ENCODE data around the gene CASKIN2.
A peak's percentile ranks its signal among the peaks of the same experiment; 100 is the strongest.

CASKIN2 gene

DNA sequence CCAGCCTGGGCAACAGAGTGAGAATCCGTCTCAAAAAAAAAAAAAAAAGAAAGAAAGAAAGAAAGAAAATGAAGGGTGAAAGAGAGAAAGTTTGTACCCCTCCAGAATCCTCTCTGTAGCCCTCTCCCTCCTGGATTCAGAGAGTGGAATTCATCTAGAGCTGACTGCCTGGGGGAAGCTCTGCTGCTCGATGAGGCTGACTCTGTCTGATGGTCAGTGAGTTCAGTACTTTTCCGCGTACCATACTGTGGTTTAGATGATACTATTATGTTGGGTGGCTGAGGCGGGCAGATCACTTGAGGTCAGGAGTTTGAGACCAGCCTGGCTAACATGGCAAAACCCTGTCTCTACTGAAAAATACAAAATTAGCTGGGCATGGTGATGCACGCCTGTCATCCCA is 44.1 kb downstream of the CASKIN2 start:
- H3K27me3 ChIP-seq (ENCODE audit: low read depth, low read length) = no peaks in the 10 kb centered on the region
- H3K27ac ChIP-seq (ENCODE audit: low read length) = no peak overlapping the region
- H3K9me3 ChIP-seq (ENCODE audit: control insufficient read depth in 1 of 2, low read length in 2 of 2) = no peaks in the 10 kb centered on the region
- peaks cover 0 to 20% of the 10 kb centered on the region in 2 donors for H3K4me1 ChIP-seq (ENCODE audit: control insufficient read depth in 1 of 2, insufficient read depth in 2 of 2, low read length in 2 of 2)
- H3K36me3 ChIP-seq (ENCODE audit: control insufficient read depth in 1 of 2, insufficient read depth in 2 of 2, low read length in 2 of 2) = peaks cover 8 to 14% of the 10 kb centered on the region in 2 donors
- no peak overlapping the region for H3K4me3 ChIP-seq (ENCODE audit: low read depth in 1 of 2, low read length in 2 of 2)

DNA sequence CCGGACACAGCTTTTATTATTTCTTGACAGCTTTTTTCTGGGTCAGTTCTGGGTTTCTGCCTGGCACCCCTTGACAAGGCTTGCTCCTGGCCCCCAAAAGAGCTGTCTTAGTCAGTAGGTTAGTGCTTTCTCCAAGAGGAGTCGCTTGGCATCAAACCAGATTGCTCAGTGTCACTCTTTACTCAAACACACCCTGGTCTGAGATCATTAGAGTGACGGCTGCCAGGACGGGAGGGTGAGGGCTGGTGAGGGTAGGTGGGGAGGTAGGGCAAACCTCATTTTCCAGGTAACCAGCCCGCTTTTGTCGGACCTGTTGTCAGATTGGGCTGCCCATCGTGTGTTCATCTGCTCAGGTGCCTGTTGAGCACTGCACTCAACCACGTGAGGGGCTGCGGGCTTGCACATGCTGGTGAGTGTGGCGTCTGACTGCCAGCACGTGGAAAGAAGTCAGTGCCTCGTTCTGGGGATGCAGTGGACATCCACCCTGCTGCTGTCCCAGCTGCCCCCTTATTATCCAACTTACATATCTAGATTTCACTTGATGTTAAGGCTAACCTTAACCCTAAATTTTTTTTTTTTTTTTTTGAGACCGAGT is 46.5 kb downstream of the CASKIN2 start:
- H3K4me3 ChIP-seq (ENCODE audit: low read depth in 1 of 2, low read length in 2 of 2) = no peak overlapping the region
- no peaks in the 10 kb centered on the region for H3K27me3 ChIP-seq (ENCODE audit: low read depth, low read length)
- peaks cover 8 to 14% of the 10 kb centered on the region in 2 donors for H3K36me3 ChIP-seq (ENCODE audit: control insufficient read depth in 1 of 2, insufficient read depth in 2 of 2, low read length in 2 of 2)
- H3K4me1 ChIP-seq (ENCODE audit: control insufficient read depth in 1 of 2, insufficient read depth in 2 of 2, low read length in 2 of 2) = peaks cover 0 to 3% of the 10 kb centered on the region in 2 donors
- H3K9me3 ChIP-seq (ENCODE audit: control insufficient read depth in 1 of 2, low read length in 2 of 2) = no peaks in the 10 kb centered on the region
- H3K27ac ChIP-seq (ENCODE audit: low read length) = no peak overlapping the region

DNA sequence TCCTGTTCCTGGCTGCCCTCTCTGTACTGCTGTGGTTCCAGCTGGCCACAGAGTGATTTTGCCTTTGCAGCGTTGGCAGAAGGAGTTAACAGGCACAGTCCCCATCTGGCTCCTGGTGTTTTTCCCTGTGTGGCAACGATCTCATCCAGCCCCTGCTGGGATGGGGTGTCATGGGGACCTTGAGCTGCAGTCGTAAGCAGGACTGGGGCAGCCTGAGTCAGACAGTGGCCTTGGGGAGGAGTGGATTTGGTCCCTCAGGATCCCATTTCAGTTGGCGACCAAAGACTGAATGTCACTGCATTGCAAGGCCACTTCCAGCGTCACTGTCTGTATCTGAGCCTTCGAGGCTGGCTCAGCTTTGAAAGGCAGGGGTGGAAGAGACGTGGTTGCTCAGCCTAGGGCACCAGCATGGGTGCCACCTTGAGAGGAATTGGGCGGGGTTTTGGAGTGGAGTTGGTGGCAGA is 47.0 kb downstream of the CASKIN2 start:
- Histone ChIP-seq H3K27ac (ENCODE audit: low read length) (no peak overlapping the region), H3K4me3 (ENCODE audit: low read depth in 1 of 2, low read length in 2 of 2) (no peak overlapping the region)

DNA sequence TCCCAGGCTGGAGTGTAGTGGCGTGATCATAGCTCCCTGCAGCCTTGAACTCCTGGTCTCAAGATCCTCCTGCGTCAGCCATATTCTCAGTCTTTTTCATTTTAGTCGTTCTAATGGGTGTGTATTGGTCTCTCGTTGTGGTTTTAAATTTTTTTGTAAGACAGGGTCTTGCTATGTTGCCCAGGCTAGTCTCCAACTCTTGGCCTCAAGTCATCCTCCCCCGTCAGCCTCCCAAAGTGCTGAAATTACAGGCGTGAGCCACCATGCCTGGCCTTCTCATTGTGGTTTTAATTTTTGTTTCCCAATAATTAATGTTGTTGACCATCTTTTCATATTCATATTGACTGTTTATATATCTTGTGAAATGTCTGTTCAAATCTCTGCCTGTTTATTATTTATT is 50.3 kb downstream of the CASKIN2 start:
- no peaks in the 10 kb centered on the region for H3K36me3 ChIP-seq (ENCODE audit: control insufficient read depth in 1 of 2, insufficient read depth in 2 of 2, low read length in 2 of 2)
- H3K4me1 ChIP-seq (ENCODE audit: control insufficient read depth in 1 of 2, insufficient read depth in 2 of 2, low read length in 2 of 2) = peaks cover under 1 to 3% of the 10 kb centered on the region in 2 donors
- no peak overlapping the region for H3K27ac ChIP-seq (ENCODE audit: low read length)
- no peaks in the 10 kb centered on the region for H3K27me3 ChIP-seq (ENCODE audit: low read depth, low read length)
- no peaks in the 10 kb centered on the region for H3K9me3 ChIP-seq (ENCODE audit: control insufficient read depth in 1 of 2, low read length in 2 of 2)
- no peak overlapping the region for H3K4me3 ChIP-seq (ENCODE audit: low read depth in 1 of 2, low read length in 2 of 2)

More for the DNA sequence above, 47.0 kb downstream of the CASKIN2 start:
- H3K9me3 ChIP-seq (ENCODE audit: control insufficient read depth in 1 of 2, low read length in 2 of 2) = no peaks in the 10 kb centered on the region
- peaks cover 0 to 3% of the 10 kb centered on the region in 2 donors for H3K4me1 ChIP-seq (ENCODE audit: control insufficient read depth in 1 of 2, insufficient read depth in 2 of 2, low read length in 2 of 2)
- no peaks in the 10 kb centered on the region for H3K27me3 ChIP-seq (ENCODE audit: low read depth, low read length)
- H3K36me3 ChIP-seq (ENCODE audit: control insufficient read depth in 1 of 2, insufficient read depth in 2 of 2, low read length in 2 of 2) = peaks cover 8 to 14% of the 10 kb centered on the region in 2 donors

DNA sequence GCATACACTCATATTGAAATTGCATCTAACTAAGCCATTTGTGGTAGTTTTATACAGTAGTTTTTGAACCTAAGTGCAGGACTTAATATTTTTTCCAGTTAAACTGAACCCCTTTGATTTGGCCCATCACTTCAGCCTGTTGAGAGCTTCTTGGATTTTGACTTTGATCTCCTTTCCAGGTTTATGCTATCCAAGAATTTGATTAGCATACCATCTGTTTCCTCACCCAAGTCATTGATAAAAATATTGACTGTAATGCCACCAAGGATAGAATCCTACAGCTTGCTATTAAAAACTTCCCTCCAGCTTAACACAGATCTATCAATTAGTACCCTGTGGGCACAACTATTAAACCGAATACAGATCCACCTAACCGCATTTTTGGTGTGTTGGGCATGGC is 51.7 kb downstream of the CASKIN2 start:
- H3K4me3 ChIP-seq (ENCODE audit: low read depth in 1 of 2, low read length in 2 of 2) = no peak overlapping the region
- no peaks in the 10 kb centered on the region for H3K36me3 ChIP-seq (ENCODE audit: control insufficient read depth in 1 of 2, insufficient read depth in 2 of 2, low read length in 2 of 2)
- no peak overlapping the region for H3K27ac ChIP-seq (ENCODE audit: low read length)
- H3K27me3 ChIP-seq (ENCODE audit: low read depth, low read length) = no peaks in the 10 kb centered on the region
- no peaks in the 10 kb centered on the region for H3K9me3 ChIP-seq (ENCODE audit: control insufficient read depth in 1 of 2, low read length in 2 of 2)
- H3K4me1 ChIP-seq (ENCODE audit: control insufficient read depth in 1 of 2, insufficient read depth in 2 of 2, low read length in 2 of 2) = peaks cover 0 to 9% of the 10 kb centered on the region in 2 donors

DNA sequence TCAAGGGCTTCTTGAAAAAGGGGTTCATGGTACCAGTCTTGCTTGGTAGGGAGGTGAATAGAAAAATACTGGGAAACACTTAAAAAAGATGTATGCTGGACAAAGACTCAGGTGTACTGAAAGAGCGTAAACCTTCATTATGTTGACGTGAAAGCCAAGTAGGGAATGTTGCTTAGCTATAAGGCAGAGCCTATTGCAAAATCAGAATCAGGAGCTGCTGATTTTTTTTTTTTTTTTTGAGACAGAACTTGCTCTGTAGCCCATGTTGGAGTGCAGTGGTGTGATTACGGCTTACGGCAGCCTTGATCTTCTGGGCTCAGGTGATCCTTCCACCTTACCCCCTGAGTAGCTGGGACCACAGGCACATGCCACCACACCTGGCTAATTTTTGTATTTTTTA is 55.0 kb downstream of the CASKIN2 start:
- H3K4me1 ChIP-seq (ENCODE audit: control insufficient read depth in 1 of 2, insufficient read depth in 2 of 2, low read length in 2 of 2) = peaks cover 17 to 22% of the 10 kb centered on the region in 2 donors
- peak overlapping the region; percentile 26 for H3K27ac ChIP-seq (ENCODE audit: low read length)
- H3K36me3 ChIP-seq (ENCODE audit: control insufficient read depth in 1 of 2, insufficient read depth in 2 of 2, low read length in 2 of 2) = no peaks in the 10 kb centered on the region
- no peak overlapping the region for H3K4me3 ChIP-seq (ENCODE audit: low read depth in 1 of 2, low read length in 2 of 2)
- H3K9me3 ChIP-seq (ENCODE audit: control insufficient read depth in 1 of 2, low read length in 2 of 2) = no peaks in the 10 kb centered on the region
- H3K27me3 ChIP-seq (ENCODE audit: low read depth, low read length) = no peaks in the 10 kb centered on the region

DNA sequence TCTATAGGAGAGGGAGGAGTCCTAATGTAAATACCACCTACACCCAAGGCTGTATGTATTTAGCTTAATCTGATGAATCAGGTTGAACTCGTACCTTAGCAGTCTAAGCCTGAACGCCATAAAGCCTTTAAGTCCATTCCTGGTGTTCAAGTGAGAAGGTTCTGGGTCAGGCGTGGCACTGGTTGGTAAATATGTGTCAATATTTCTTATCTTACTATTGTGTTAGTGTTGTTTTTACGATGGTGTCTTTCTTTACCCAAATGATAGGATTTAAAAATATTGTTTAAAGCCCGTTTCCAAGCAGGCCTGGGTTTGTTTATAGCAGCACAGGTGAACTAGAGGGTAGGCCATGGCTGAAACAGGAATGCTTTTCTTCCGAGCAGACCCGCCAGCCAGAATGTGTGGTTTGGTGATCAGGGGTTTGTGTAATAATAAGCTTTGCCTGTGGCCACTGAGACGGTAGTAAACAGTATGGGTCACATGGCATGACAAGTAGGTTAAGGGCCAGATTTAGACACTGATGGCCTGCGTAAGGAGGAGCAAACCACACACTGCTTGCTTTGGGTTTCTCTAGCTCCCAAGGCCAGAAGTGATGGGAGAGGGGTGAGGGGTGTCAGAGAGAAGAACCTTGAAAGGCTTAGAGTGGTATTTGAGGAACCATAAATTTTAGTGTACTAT is 55.6 kb downstream of the CASKIN2 start:
- Histone ChIP-seq H3K27ac (ENCODE audit: low read length) (peak overlapping the region; percentile 26), H3K27me3 (ENCODE audit: low read depth, low read length) (no peaks in the 10 kb centered on the region), H3K9me3 (ENCODE audit: control insufficient read depth in 1 of 2, low read length in 2 of 2) (no peaks in the 10 kb centered on the region), H3K36me3 (ENCODE audit: control insufficient read depth in 1 of 2, insufficient read depth in 2 of 2, low read length in 2 of 2) (no peaks in the 10 kb centered on the region), H3K4me1 (ENCODE audit: control insufficient read depth in 1 of 2, insufficient read depth in 2 of 2, low read length in 2 of 2) (peaks cover 17 to 22% of the 10 kb centered on the region in 2 donors), H3K4me3 (ENCODE audit: low read depth in 1 of 2, low read length in 2 of 2) (no peak overlapping the region)

DNA sequence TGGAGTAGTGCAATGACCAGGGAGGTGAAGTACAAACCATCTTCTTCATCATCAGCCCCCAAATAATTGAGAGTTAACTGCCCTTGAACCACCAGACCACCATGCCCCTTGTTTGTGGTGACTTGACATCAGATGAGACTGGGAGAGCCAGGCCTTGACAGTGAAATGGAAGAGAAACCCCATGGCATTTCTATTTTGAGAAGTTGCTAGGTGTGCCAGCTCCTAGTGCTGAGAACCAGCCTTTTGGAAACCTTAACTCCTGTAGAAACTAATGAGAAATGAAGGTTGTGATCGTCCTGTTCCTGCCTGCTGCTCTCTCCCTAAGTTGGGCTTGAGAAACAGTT is 56.1 kb downstream of the CASKIN2 start:
- Histone ChIP-seq H3K4me1 (ENCODE audit: control insufficient read depth in 1 of 2, insufficient read depth in 2 of 2, low read length in 2 of 2) (peaks cover 17 to 22% of the 10 kb centered on the region in 2 donors), H3K9me3 (ENCODE audit: control insufficient read depth in 1 of 2, low read length in 2 of 2) (no peaks in the 10 kb centered on the region), H3K27ac (ENCODE audit: low read length) (peak overlapping the region; percentile 26), H3K27me3 (ENCODE audit: low read depth, low read length) (no peaks in the 10 kb centered on the region), H3K4me3 (ENCODE audit: low read depth in 1 of 2, low read length in 2 of 2) (no peak overlapping the region), H3K36me3 (ENCODE audit: control insufficient read depth in 1 of 2, insufficient read depth in 2 of 2, low read length in 2 of 2) (no peaks in the 10 kb centered on the region)

DNA sequence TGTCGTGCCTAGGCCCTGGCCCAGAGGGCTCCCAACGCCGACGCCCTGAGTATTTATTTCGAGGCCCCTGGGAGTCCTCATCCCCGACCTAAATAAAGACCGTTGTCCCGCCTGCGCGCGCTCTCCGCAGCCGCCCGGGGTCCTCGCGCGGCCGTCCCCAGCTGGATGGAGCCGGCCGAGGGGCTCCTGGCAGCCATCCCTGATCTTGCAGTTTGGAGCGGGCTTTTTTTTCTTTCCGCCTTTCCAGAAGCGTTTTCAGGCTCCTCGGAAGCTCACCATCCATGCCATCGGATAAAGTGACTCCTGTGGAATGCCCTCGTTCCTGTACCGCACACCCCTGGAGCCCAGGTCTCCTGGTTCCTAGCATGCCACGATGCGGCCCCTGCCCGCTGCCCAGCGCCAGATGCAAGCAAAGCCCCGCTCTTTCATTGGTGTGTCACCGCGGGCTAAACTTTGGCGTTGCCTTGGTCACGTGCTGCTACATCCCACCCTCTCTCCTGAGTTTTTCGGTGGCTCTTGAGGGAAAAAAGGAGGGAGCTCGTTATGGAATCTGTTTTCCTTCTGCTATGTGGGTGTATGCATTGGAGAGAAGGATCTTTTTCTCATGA is 58.2 kb downstream of the CASKIN2 start:
- H3K27ac ChIP-seq (ENCODE audit: low read length) = peak overlapping the region; percentile 95

DNA sequence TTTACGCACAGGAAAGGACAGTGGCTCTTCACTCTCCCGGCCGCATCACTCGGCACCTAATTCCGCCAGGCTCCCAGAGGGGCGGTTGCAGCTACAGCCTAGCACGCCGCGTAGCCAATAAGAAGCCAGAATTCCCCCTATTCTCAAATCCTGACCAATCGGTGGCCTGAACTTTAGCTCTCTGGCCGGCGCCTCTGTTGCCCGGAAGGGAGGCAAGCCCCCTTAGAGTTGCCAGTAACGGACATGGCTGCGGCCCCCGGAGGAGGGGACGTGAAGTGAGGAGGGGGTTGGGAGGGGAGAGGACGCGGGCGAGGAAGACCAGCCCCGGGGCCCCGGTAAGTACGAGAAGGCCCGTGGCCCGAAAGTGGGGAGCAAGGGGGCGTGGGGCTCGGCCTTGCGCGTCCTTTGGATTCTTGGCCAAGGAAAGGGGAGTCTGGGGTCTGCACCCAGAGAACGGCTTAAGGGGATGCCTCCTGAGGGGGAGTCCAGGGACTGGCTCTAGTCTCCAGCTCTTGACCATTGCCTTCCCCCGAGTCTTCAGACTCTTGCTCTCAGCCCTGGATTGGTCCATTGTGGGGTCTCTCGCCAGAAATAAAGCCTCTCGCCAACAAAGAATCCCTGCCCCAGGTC is 58.8 kb downstream of the CASKIN2 start, which contains the start of gene TMEM94:
TSS of gene TMEM94 (plus strand) at position 219 of the 630 bp plus-strand sequence. CDS start 15,271 bp downstream, outside the sequence.
- peaks cover 17 to 22% of the 10 kb centered on the region in 2 donors for H3K4me1 ChIP-seq (ENCODE audit: control insufficient read depth in 1 of 2, insufficient read depth in 2 of 2, low read length in 2 of 2)
- no peaks in the 10 kb centered on the region for H3K9me3 ChIP-seq (ENCODE audit: control insufficient read depth in 1 of 2, low read length in 2 of 2)
- peak within 1 kb of the TSS; percentile 95 for H3K27ac ChIP-seq (ENCODE audit: low read length)
- no peaks in the 10 kb centered on the region for H3K27me3 ChIP-seq (ENCODE audit: low read depth, low read length)
- H3K36me3 ChIP-seq (ENCODE audit: control insufficient read depth in 1 of 2, insufficient read depth in 2 of 2, low read length in 2 of 2) = no peaks in the 10 kb centered on the region
- H3K4me3 ChIP-seq (ENCODE audit: low read depth in 1 of 2, low read length in 2 of 2) = peak within 1 kb of the TSS; percentile 94 to 99

More for the DNA sequence above, 58.2 kb downstream of the CASKIN2 start:
- Histone ChIP-seq H3K4me3 (ENCODE audit: low read depth in 1 of 2, low read length in 2 of 2) (peak overlapping the region; percentile 94 to 99), H3K27me3 (ENCODE audit: low read depth, low read length) (no peaks in the 10 kb centered on the region), H3K9me3 (ENCODE audit: control insufficient read depth in 1 of 2, low read length in 2 of 2) (no peaks in the 10 kb centered on the region), H3K4me1 (ENCODE audit: control insufficient read depth in 1 of 2, insufficient read depth in 2 of 2, low read length in 2 of 2) (peaks cover 17 to 22% of the 10 kb centered on the region in 2 donors), H3K36me3 (ENCODE audit: control insufficient read depth in 1 of 2, insufficient read depth in 2 of 2, low read length in 2 of 2) (no peaks in the 10 kb centered on the region)

DNA sequence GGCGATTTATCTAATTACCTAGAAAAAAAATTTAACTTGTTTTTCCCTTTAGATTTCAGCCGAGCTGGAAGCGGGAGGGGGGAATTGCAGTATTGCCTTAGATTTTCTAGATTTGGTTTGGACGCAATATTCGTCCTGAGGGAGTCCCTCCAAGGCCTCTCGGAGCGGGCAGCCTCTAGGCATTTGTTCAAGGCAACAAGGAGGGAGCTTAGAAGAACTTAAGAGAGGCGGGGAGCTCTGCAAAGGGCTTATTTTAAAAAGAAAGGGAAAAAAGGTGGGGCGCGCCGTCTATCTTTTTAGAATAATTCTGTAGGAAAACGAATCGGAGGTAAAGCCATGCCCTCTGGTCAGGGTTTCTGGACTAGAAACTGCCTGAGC is 59.3 kb downstream of the CASKIN2 start:
- Histone ChIP-seq H3K4me1 (ENCODE audit: control insufficient read depth in 1 of 2, insufficient read depth in 2 of 2, low read length in 2 of 2) (peaks cover 17 to 22% of the 10 kb centered on the region in 2 donors), H3K4me3 (ENCODE audit: low read depth in 1 of 2, low read length in 2 of 2) (peak overlapping the region; percentile 94 to 99), H3K27me3 (ENCODE audit: low read depth, low read length) (no peaks in the 10 kb centered on the region), H3K9me3 (ENCODE audit: control insufficient read depth in 1 of 2, low read length in 2 of 2) (no peaks in the 10 kb centered on the region), H3K36me3 (ENCODE audit: control insufficient read depth in 1 of 2, insufficient read depth in 2 of 2, low read length in 2 of 2) (no peaks in the 10 kb centered on the region), H3K27ac (ENCODE audit: low read length) (peak overlapping the region; percentile 95)
